ENCODE measurements around the gene LDB3. TPM values are rescaled to one million over a fixed set of nuclear protein-coding genes. Genes with fewer than 3 reads are reported as not detected.

The LDB3 gene, protein sequence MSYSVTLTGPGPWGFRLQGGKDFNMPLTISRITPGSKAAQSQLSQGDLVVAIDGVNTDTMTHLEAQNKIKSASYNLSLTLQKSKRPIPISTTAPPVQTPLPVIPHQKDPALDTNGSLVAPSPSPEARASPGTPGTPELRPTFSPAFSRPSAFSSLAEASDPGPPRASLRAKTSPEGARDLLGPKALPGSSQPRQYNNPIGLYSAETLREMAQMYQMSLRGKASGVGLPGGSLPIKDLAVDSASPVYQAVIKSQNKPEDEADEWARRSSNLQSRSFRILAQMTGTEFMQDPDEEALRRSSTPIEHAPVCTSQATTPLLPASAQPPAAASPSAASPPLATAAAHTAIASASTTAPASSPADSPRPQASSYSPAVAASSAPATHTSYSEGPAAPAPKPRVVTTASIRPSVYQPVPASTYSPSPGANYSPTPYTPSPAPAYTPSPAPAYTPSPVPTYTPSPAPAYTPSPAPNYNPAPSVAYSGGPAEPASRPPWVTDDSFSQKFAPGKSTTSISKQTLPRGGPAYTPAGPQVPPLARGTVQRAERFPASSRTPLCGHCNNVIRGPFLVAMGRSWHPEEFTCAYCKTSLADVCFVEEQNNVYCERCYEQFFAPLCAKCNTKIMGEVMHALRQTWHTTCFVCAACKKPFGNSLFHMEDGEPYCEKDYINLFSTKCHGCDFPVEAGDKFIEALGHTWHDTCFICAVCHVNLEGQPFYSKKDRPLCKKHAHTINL
- total RNA-seq: under 0.01 TPM in 1 of 2 replicates, not detected in the other

DNA sequence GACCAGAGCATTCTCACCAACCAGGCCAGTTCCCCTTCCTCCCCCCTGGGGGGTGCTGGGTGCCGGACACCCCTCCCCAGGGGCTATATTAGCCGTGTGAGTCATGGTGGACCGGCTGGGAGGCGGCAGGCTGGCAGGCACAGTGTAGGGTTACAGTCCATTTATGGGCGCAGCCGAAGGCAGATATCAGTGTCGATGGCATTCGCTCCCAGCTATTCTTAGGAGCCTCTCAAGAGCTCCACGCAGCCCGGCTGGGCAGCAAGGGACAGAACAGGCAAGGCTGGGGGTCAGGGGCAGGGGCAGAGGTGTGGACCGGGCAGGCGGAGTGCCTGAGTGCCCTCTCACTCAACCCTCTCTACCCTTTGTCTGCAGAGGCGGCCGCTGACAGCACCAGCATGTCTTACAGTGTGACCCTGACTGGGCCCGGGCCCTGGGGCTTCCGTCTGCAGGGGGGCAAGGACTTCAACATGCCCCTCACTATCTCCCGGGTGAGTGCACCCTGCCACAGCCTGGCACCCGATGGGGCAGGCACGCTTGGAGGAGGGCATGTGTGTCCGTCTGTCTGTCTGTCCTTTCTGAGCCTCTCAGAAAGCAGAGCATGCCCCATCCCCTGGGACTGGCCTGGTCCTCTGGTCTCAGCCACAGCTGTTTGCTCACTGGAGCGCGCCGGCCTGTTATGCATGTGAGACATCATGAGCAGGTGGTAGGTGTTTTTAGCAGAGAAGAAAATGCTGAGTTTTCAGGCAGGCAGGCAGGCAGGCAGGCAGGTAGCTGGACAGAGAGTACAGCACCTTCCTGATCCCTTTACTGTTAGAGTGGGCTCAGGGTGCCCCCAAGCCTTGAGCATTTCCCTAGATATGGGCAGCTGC, at the start of gene LDB3:
Gene LDB3, plus strand, starts transcription at position 215 of the 869 bp plus-strand sequence. Its CDS starts 181 bp downstream, at position 396.

DNA sequence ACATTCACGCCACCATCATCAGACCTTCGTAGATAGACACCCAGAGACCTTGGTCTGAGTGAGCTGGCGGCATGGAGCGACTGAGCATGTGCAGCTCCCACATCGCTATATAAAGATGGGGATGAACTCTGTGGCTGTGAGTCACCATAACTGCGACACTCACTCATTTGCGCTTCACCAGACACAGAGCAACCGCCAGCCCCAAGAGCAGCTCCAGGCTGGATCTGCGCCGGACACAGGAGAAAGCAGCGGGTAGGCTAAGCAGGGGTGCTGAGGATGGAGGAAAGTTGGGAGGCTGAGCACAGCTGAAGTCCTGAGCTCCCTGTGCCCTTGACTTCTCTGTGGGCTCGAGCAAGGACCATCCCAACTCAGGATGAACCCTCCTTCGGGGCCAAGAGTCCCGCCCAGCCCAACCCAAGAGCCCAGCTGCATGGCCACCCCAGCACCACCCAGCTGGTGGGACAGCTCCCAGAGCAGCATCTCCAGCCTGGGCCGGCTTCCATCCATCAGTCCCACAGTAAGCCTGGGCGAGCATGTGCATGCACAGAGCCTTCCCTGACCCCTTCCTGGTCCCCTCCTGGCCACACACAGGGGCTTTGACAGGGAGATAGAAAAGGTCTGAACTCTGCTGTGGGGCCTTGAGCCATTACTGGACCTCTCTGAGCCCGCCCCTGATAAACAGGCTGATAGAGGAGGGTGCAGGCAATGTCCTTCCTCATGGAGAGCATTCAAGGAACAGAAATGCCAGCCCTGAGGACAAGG, 13.7 kb upstream of the LDB3 start, which contains the start of gene OPN4:
Gene OPN4, plus strand, starts transcription at position 137 of the 762 bp plus-strand sequence. Its CDS starts 237 bp downstream, at position 374.

DNA sequence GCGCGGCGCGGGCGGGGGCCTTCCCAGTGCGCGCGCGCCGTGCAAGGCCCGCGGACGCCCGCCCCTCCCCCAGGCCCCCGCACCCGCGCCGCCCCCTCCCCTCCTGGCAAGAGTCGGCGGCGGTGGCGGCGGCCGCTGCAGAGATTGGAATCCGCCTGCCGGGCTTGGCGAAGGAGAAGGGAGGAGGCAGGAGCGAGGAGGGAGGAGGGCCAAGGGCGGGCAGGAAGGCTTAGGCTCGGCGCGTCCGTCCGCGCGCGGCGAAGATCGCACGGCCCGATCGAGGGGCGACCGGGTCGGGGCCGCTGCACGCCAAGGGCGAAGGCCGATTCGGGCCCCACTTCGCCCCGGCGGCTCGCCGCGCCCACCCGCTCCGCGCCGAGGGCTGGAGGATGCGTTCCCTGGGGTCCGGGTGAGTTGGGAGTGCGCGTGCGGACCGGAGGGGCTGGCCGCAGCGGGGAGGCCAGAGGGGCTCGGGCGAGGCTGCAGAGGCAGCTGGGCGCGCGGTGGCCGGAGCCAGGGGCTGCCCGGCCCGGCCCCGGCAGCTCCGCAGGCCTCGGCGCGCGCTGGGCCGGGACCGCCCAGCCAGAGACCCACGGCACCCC, 88.3 kb downstream of the LDB3 start, which contains the start of gene BMPR1A:
Gene BMPR1A, plus strand, starts transcription at position 109 of the 602 bp plus-strand sequence. CDS start 119,400 bp downstream, outside the sequence.

Other genes with a start within 250 kb of the LDB3 start
- gene WAPL, start 146.7 kb upstream of the LDB3 start, total RNA-seq: 39.8 and 48.4 TPM in 2 replicates
- not detected in 2 replicates for gene OPN4, start 14.0 kb upstream of the LDB3 start, total RNA-seq
- 72.3 and 87.5 TPM in 2 replicates for gene BMPR1A, start 88.1 kb downstream of the LDB3 start, total RNA-seq